GM21825 (cell line): ENCODE measurements around the gene NOPCHAP1.

Experiments
- ATAC-seq: cut with Tn5 transposase; IDR thresholded peaks from one replicate; pipeline ENCODE4 v1.9.1; 2021; ENCODE audit warnings: mild to moderate bottlenecking, moderate library complexity; ENCODE audit not compliant: unreplicated experiment

Gene NOPCHAP1

GRCh38 chr12:105018012-105018411, 31.9 kb downstream of the NOPCHAP1 start:
- no peak for ATAC-seq

GRCh38 chr12:105018776-105019175, 32.7 kb downstream of the NOPCHAP1 start:
- no peak for ATAC-seq

GRCh38 chr12:105020241-105020962, 34.3 kb downstream of the NOPCHAP1 start:
- no peak for ATAC-seq

GRCh38 chr12:105024928-105025327, 38.8 kb downstream of the NOPCHAP1 start:
- no peak for ATAC-seq

- no peak for ATAC-seq
Observed at GRCh38 chr12:105025890-105026289, 39.8 kb downstream of the NOPCHAP1 start.

GRCh38 chr12:105026411-105026810, 40.3 kb downstream of the NOPCHAP1 start:
- ATAC-seq: no peak

GRCh38 chr12:105030820-105031807, 45.0 kb downstream of the NOPCHAP1 start:
- peak; percentile 91 for ATAC-seq

- no peak for ATAC-seq
Observed at GRCh38 chr12:105032703-105033357, 46.7 kb downstream of the NOPCHAP1 start.

- ATAC-seq: no peak
Observed at GRCh38 chr12:105033851-105034250, 47.7 kb downstream of the NOPCHAP1 start.
